DND-41 (cell line): Measurements from ENCODE around the gene PTPRA.

Experiments
- ATAC-seq: fragments of 200-7000 bp; cut with Tn5 transposase; 3 replicates; pipeline ENCODE4 v1.9.1; 2021; ENCODE audit warnings: low read depth; ENCODE audit not compliant: insufficient read depth
- DNase-seq: peaks from one replicate; pipeline ENCODE4 v3.0.0-alpha.2; 2020
- H2AFZ ChIP-seq: 2 replicates; pipeline ENCODE4 v1.6.0; 2012; ENCODE audit warnings: low read depth, low read length
- H3K27ac ChIP-seq: 2 replicates; pipeline ENCODE4 v1.5.1; 2012; ENCODE audit warnings: low read length, inconsistent platforms
- H3K27me3 ChIP-seq: fragments of 200-600 bp; sonication (generic); 2 replicates; pipeline ENCODE4 v1.6.0; 2012; ENCODE audit warnings: low read length, mild to moderate bottlenecking, inconsistent platforms; ENCODE audit not compliant: insufficient read depth, poor library complexity
- H3K36me3 ChIP-seq: 2 replicates; pipeline ENCODE4 v1.5.1; 2012; ENCODE audit warnings: low read length, inconsistent platforms; ENCODE audit not compliant: insufficient read depth
- H3K4me1 ChIP-seq: 2 replicates; pipeline ENCODE4 v1.5.1; 2012; ENCODE audit warnings: mild to moderate bottlenecking, low read length; ENCODE audit not compliant: insufficient read depth
- H3K4me2 ChIP-seq: 2 replicates; pipeline ENCODE4 v1.6.0; 2012; ENCODE audit warnings: mild to moderate bottlenecking, moderate library complexity, low read length, inconsistent platforms; ENCODE audit not compliant: insufficient read depth
- H3K4me3 ChIP-seq, 2 experiments: fragments of 200-600 bp in 1 of 2; shearing (Covaris generic) in 1 of 2; 2 replicates each; pipeline ENCODE4 v1.5.1; 2012 to 2016; ENCODE audit warnings: inconsistent platforms in 2 of 2, low read length in 2 of 2, mild to moderate bottlenecking in 2 of 2, low read depth in 1 of 2, moderate library complexity in 1 of 2
- H3K79me2 ChIP-seq: 2 replicates; pipeline ENCODE4 v1.6.0; 2012; ENCODE audit warnings: low read length, inconsistent platforms; ENCODE audit not compliant: insufficient read depth
- H3K9ac ChIP-seq: 2 replicates; pipeline ENCODE4 v1.6.0; 2012; ENCODE audit warnings: low read depth, mild to moderate bottlenecking, inconsistent platforms, low read length, moderate library complexity
- H3K9me3 ChIP-seq: 2 replicates; pipeline ENCODE4 v1.5.1; 2012; ENCODE audit warnings: low read length, moderate library complexity, mild to moderate bottlenecking, inconsistent platforms; ENCODE audit not compliant: insufficient read depth, severe bottlenecking
- H4K20me1 ChIP-seq: 2 replicates; pipeline ENCODE4 v1.6.0; 2012; ENCODE audit warnings: low read length; ENCODE audit not compliant: insufficient read depth
- EZH2 ChIP-seq: IDR thresholded peaks from 3 replicates; pipeline ENCODE4 v1.6.1; 2012; ENCODE audit warnings: borderline replicate concordance, low read depth, mild to moderate bottlenecking, moderate library complexity, low read length, inconsistent platforms; ENCODE audit not compliant: severe bottlenecking
- TF ChIP-seq, protein P1 (sequence below): IDR thresholded peaks from 2 replicates; pipeline ENCODE4 v1.5.1; 2012; ENCODE audit warnings: borderline replicate concordance, low read length, moderate library complexity, mild to moderate bottlenecking; ENCODE audit not compliant: poor library complexity, severe bottlenecking; ENCODE audit errors: extremely low read depth

PTPRA gene

DNA sequence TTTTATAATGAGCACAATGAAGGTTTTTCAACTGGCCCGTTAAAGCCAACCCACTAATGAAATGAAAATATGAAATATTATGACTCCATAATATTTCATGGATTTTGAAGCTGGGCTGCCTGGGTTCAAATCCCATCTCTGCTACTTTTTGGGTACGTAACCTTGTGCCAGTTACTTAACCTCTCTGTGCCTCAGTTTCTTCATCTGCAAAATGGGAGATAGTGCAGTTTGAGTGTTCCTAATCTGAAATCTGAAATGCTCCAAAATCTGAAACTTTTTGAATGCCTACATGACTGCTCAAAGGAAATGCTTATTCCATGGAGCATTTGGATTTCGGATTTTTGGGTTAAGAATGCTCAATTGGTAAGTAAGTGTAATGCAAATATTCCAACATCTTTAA, 29.5 kb downstream of the PTPRA start:
- no peaks in the 10 kb centered on the region for H3K27me3 ChIP-seq
- H3K4me3 ChIP-seq, result no peak overlapping the region
- no peak for TF ChIP-seq EZH2
- TF ChIP-seq, protein P1, sequence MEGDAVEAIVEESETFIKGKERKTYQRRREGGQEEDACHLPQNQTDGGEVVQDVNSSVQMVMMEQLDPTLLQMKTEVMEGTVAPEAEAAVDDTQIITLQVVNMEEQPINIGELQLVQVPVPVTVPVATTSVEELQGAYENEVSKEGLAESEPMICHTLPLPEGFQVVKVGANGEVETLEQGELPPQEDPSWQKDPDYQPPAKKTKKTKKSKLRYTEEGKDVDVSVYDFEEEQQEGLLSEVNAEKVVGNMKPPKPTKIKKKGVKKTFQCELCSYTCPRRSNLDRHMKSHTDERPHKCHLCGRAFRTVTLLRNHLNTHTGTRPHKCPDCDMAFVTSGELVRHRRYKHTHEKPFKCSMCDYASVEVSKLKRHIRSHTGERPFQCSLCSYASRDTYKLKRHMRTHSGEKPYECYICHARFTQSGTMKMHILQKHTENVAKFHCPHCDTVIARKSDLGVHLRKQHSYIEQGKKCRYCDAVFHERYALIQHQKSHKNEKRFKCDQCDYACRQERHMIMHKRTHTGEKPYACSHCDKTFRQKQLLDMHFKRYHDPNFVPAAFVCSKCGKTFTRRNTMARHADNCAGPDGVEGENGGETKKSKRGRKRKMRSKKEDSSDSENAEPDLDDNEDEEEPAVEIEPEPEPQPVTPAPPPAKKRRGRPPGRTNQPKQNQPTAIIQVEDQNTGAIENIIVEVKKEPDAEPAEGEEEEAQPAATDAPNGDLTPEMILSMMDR, result no peak
- H4K20me1 ChIP-seq, result peaks cover 26% of the 10 kb centered on the region; the same call in 1 of the 2 replicates
- no peak overlapping the region for H3K4me2 ChIP-seq
- no peak overlapping the region for H2AFZ ChIP-seq
- H3K36me3 ChIP-seq, result no peaks in the 10 kb centered on the region
- ATAC-seq, result no peak
- no peak overlapping the region for H3K27ac ChIP-seq
- DNase-seq, result no peak
- no peak overlapping the region for H3K9ac ChIP-seq
- H3K79me2 ChIP-seq, result peaks cover 67% of the 10 kb centered on the region
- no peaks in the 10 kb centered on the region for H3K9me3 ChIP-seq
- peaks cover 3% of the 10 kb centered on the region; the same call in 1 of the 2 replicates for H3K4me1 ChIP-seq

DNA sequence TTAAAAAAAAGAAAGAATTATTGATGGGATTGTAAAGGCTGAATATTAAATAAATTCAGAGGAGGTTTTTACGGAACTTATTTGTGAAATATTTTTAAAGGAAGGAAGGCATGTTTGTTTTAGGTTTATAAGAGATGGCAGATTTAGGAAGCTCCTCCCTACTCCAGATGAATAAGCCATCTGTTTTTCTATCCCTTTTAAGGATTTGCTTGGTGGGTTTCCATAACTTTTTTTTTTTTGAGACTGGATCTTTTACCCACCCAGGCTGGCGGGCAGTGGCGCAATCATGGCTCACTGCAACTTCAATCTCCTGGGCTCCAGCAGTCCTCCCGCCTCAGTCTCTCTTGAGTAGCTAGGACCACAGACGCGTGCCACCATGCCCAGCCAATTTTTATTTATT, 30.4 kb downstream of the PTPRA start:
- Histone ChIP-seq H3K4me3 (no peak overlapping the region), H3K36me3 (no peaks in the 10 kb centered on the region), H3K4me1 (peaks cover 3% of the 10 kb centered on the region; the same call in 1 of the 2 replicates), H4K20me1 (peaks cover 26% of the 10 kb centered on the region; the same call in 1 of the 2 replicates), H3K9me3 (no peaks in the 10 kb centered on the region), H3K79me2 (peaks cover 71% of the 10 kb centered on the region), H3K27me3 (no peaks in the 10 kb centered on the region), H3K9ac (no peak overlapping the region), H3K4me2 (no peak overlapping the region), H3K27ac (no peak overlapping the region), H2AFZ (no peak overlapping the region)
- no peak for ATAC-seq
- no peak for TF ChIP-seq EZH2
- TF ChIP-seq, protein P1, result no peak
- no peak for DNase-seq

DNA sequence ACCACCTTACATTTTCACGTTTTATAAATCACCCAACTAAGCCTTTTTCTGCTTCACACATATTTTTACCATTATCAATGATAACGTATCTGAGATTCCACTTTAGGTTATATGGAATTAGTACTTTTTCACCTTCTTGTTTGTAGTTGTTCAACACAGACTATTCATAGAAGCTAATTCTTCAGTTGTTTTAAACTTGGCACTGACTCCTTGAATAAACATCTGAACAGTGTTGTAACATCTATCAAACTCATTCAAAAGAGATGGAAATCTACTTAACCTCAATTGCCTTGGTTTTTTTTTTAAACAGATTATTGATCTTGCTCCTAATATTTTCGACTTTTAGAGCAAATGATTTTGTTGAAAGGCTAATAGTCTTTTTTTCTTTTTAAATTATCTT, 34.2 kb downstream of the PTPRA start:
- peaks cover 56% of the 10 kb centered on the region for H3K79me2 ChIP-seq
- no peaks in the 10 kb centered on the region for H3K4me1 ChIP-seq
- H3K9me3 ChIP-seq, result no peaks in the 10 kb centered on the region
- no peak overlapping the region for H3K4me2 ChIP-seq
- ATAC-seq (no peak), DNase-seq (no peak)
- TF ChIP-seq, protein P1, result no peak
- no peak for TF ChIP-seq EZH2
- no peak overlapping the region for H3K27ac ChIP-seq
- H3K27me3 ChIP-seq, result no peaks in the 10 kb centered on the region
- no peaks in the 10 kb centered on the region for H3K36me3 ChIP-seq
- H3K4me3 ChIP-seq, result no peak overlapping the region
- H3K9ac ChIP-seq, result no peak overlapping the region
- H2AFZ ChIP-seq, result no peak overlapping the region
- peaks cover 29% of the 10 kb centered on the region; the same call in 1 of the 2 replicates for H4K20me1 ChIP-seq

DNA sequence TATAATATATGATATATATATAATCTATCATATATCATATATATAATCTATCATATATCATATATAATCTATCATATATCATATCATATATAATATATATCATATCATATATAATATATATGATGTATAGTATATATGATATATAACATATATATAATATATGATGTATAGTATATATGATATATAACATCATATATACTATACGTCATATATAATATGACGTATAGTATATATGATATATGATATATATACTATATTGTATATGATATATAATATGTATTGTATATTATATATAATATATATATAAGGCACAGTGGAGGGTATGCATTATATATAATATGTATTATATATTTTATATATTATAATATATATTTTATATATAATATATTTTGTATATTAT, 36.7 kb downstream of the PTPRA start:
- Histone ChIP-seq H4K20me1 (peaks cover 17% of the 10 kb centered on the region; the same call in 1 of the 2 replicates), H3K9ac (no peak overlapping the region)

More for the DNA sequence above, 36.7 kb downstream of the PTPRA start:
- H3K27ac ChIP-seq, result no peak overlapping the region
- peaks cover 38% of the 10 kb centered on the region for H3K79me2 ChIP-seq
- no peak overlapping the region for H3K4me2 ChIP-seq
- ATAC-seq (no peak), DNase-seq (no peak)
- no peaks in the 10 kb centered on the region for H3K9me3 ChIP-seq
- no peaks in the 10 kb centered on the region for H3K4me1 ChIP-seq
- no peaks in the 10 kb centered on the region for H3K36me3 ChIP-seq
- TF ChIP-seq, protein P1, result no peak
- no peak overlapping the region for H2AFZ ChIP-seq
- no peak overlapping the region for H3K4me3 ChIP-seq
- H3K27me3 ChIP-seq, result no peaks in the 10 kb centered on the region
